Activated CD8-positive, alpha-beta memory T cell treated with anti-CD3 and anti-CD28 coated beads for 48 hours (primary cell): ENCODE results near the gene GPC1.

ENCODE experiments used
- DNase-seq, 3 experiments: peaks; one replicate each; pipeline ENCODE4 v3.0.0-alpha.2; 2020; ENCODE audit warnings: low read depth in 2 of 3, low spot score in 2 of 3

GPC1 gene

GRCh38 chr2:240429341-240429871 lies 6.1 kb upstream of the GPC1 start:
- DNase-seq = no peak

DNA sequence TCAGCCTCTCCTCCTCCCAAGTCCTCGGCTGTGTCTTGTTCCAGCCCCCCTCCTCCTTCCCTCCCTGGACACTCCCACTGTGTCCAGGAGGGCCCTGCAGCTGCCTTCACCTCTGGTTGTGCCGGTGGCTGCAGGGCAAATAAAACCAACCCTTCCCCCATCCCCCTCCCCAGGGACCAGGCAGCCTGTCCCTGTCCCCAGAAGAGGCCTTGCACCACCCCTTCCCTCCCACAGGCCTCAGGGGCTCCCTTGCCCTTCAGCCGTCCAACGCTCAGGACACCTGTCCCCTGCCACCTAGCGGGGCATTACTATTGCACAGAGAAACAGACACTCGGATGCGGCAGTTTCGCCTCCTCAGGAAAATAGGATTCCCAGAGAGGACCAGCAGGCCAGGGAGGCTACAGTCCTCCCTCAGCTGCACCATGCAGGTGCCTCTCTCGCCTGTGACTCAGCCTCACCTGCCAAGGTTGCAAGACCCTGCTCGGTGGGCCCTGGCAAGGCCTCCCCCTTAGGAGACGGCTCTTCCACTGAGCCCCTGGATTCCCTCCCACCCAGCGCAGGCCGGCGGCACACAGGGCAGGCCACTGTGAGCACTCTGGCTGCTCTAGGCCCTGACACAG lies 5.5 kb upstream of the GPC1 start:
- DNase-seq = no peak

DNA sequence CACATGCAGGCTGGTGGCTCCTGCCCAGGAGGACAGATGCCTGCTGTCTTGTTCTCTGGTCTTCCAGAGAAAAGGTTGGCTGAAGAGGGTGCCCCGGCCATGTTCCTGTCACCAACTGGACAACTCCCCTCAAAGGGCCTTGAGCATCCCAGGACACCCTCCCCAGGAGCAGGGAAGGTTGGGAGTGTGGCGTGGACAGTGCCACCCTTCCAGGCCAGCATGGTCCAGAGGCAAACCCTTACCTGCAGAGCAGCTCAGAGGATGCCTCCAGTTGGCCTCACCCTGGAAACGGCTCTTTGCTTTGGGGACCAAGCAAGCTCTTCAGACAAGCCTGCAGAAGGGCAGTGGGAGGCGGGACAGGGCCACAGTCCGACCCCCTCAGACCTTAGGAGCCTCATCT lies 4.9 kb upstream of the GPC1 start:
- DNase-seq = no peak

GRCh38 chr2:240431271-240431660 lies 4.2 kb upstream of the GPC1 start:
- no peak for DNase-seq

DNA sequence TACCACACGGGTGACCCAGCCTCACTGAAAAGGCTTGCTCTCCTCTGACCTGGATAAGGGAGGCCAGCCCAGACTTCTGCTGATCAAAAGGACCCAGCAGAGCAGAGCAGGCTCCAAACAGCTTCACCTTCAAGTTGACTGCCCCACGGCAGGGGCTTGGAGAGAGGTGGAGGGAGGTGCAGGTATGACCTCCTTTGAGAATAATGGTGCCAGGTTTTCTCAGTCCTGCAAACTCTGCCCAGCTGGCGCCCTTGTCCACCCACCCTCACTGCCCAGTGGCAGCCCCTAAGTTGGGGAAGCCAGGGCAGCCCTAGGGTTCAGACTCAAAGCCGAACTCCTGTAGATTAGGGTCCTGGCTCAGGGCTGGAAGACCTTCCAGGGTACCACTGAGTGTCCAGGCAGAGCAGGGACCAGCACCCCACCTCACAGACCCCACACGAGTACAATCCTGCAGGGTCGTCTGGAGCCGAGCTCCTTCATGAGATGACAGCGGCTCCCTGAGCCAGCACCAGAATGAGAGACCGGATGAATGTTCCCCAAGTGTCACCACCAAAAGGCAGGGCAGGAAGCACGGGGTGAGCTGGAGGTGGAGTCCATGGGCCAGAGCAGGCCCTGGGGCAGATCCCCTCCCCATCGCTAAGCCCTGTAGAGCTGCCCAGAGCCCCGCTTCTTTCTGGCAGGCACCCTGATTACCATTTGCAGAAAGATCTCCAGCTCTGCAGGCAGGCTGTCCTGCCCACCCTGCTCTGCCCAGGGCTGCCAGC lies 3.6 kb upstream of the GPC1 start:
- DNase-seq = no peak

DNA sequence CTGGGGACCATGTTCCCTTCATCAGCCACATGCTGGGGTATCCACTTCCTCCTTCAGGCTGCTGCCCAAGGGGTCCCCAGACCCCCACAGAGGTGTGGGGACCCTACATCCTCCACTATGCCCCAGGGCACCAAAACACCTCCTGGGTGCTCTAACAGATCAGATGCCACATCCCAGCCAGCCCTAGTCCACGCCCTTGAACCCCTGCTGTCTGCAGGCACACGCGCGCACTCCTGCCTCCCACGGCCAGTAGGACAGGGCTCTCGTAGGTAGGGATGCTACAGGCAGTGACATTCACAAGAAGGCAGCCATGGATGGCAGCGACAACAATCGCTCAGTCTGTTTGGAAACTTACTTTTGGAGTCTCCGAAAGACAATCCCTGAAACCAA lies 3.0 kb upstream of the GPC1 start:
- no peak for DNase-seq

DNA sequence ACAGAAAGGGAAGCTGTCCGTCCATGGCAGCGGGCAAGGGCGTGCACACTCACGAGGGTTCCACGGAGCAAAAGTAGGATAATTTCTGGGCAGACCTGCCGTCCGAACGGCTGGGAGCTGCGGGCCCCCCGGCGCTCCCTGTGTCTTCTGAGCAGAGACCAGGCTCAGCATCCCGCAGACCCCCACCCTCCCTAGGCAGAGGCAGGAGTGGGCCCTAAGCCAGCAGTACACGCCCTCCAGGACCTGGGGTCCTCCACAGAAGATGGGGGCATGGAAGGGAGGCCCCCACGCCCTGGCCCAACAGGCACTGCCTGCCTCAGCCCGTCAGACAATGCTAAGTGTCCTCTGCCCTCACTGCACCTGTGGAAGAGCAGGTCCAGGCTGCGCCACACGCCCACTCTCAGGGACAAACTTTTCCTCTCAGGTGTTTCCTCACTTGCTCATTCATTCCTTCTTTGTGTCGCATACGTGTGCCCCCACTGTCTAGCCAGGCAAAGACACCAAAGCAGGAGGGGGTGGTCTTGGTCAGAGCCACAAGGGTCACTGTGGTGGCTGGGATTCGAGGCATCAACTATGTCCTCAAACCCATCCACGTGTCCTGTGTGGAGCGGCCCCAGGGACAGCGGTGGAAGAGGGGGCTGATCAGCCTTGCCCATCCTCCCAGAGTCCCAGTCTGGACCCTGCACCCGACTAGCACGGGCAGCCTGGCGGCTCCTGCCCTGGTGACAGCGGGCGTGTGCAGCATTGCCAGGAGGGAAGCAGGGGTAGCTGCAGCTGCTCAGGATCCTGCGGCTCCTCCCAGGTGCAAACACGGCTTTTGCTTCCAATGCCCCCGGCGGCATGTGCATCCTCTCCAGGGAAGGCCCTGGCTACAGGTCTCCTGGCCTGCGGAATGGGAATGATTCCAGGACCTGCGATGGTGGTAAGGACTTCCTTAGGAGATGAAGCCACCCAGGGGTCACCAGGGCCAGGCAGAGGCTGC lies 2.4 kb upstream of the GPC1 start:
- no peak for DNase-seq

- no peak for DNase-seq
Measured at GRCh38 chr2:240433973-240434727, 1.3 kb upstream of the GPC1 start.

DNA sequence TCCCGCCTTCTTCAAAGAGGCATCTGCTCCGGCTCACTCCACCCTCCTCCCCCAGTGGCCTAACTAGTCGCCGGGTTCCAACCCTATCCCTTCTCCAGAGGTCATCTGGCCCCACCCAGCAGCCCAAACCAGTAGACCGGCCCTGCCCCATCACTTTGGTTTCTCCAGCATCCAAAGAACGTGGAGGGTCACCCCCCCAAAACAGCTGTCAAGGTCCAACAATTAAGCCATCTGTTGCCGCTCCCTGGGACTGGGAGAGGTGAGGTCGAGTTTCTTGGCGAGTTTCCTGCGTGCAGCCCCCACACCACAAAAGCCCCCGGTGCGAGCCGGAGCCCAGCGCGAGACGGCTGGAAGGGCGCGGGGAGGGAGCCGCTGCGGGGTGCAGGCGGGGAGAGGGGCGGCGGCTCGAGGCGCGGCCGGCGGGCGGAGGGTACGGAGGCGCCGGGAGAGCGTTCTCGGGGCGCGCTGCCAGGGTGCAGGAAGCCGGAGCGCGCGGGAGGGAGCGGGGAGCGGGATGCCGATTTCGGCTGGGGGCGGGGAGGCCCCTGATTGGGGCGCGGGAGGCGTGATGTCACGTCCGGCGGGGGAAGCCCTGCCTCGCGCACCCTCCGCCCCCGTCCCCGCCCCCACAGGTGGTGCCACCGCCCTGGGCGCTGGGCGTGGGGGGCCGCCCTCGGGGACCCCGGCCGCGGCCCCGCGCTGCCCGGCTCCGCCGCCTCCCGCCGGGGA lies 571 bp upstream of the GPC1 start:
- peak; percentile 61 to 71 (median 62) for DNase-seq

DNA sequence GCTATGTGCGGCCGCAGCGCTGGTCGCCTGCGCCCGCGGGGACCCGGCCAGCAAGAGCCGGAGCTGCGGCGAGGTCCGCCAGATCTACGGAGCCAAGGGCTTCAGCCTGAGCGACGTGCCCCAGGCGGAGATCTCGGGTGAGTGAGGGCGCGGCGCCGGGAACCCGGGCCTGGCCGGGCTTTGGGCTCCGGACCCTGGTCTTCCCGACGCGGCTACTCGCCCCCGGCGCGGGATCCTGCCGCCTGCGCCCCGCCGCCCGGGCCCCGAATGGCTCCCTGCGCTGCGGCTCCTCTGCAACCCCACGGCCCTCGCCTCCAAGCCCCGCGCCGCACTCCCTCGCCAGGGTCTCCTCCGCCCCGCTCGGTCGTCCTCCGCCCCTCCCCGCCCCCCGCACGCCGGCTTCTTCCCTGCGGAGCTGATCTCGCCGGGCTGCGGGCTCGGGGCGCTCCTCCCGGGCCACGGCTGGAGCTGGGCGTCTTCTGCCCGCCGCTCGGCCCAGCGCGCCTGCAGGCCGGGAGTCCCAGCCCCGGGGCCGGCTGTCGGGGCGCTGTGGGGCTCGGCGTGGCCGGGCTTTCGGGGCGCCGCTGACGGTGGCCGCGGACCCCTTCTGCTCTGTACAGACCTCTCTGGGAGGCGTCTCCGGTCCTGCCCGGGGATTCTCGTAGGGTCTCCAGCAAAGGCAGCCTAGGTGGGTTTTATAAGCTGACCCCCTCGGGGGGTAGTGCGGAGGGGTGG lies 652 bp downstream of the GPC1 start:
- no peak for DNase-seq

- DNase-seq = no peak
Measured at GRCh38 chr2:240436683-240437550, 1.5 kb downstream of the GPC1 start.

DNA sequence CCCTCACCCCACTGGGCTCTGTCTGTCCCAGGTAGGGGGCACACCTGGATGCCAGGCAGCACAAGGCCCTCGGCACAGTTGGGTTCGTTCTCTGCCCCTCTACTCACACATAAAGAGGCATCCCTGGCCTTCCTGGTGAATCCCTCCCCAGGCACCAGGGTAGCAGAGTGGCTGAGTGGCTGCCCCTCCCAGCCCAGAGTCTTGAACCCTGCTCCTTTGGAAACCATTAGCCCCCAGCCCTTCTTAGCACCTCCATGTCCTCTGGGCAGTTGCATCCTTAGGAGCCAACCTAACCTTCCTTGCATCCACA lies 2.0 kb downstream of the GPC1 start:
- no peak for DNase-seq

- peak in 2 of 3 experiments; percentile 23 to 41 for DNase-seq
Measured at GRCh38 chr2:240437861-240438809, 2.7 kb downstream of the GPC1 start.

DNA sequence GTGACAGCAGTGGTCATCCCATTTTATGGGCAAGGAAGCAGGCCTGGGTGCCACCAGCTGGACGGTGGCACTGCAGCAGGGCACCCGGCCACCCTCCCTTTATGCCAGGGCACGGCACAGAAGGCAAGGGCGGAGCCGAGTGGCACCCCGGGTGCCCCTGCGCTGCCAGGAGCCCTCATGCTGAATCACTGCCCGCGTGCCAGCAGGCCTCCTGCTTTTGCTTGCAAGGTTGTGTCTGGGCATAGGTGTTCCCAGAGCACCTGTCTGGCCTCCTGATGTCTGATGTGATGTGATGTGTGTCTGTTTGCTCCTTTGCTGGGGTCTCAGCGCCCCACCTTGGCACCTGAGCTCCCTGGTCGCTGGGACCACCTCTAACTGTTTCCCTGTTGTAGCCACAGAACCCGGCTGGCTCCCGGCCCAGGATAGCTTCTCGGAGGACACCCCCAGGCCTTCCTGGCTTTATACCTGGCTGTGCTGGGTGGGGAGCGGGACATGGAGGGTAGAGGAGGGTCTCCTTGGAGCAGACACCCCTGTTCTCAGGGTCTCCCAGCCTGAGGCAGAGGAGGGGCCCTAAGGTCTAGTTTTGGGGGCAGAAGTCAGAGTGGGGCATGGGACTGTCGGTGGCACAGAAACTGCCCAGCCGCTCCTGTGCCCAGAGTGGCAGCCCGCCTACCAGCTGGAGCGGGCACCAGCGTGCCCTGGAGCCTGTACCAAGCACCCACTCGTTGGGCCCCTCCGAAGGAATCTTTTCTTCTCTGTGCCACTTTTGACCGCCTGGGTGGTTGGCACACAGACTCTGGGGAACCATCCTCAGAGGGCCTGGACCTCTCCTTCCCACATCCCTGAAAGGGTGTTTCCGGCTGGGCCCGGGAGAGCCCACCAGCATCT lies 3.6 kb downstream of the GPC1 start:
- DNase-seq = no peak

DNA sequence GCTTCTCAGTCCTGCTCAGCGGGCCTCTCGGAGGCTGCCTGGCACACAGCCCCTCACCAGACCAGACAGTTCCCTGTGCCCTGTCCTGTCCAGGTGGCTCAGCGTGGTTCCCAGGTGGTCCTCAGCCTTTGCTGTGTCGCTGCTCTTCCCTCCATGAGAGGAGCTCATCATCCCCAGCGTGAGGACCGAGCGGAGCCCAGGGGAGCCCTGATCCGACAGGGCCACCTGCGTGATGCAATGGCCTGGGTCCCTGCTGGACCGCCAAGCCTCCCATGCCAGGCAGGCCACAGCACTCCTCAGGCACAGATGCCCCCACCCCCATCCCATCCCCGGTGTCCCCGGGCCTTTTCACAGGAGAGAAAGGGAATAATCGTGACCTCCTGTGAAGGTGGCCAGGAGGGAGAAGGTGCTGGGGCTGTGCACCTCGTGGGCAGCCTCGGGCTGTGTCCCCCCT lies 4.3 kb downstream of the GPC1 start:
- DNase-seq = no peak

DNA sequence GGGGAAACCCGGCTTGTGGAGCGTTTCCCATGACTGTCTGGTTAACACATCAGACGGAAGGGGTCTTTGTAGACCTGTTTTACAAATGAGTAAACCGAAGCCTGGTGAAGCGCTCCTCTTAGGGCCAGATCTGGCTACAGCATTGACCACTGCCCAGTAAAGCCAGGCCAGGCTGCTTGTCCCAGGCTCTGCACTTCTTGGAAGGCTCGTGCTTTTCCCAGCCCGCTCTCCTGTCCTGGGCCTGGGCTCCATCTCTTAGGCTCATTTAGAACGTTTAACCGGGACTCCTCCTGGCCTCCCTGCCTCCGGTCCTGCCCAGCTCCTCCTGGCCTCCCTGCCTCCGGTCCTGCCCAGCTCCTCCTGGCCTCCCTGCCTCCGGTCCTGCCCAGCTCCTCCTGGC lies 4.8 kb downstream of the GPC1 start:
- no peak for DNase-seq
